NT2/D1 (cell line): ENCODE measurements around the gene RIN3.

Source experiments
- DNase-seq: peaks from one replicate; pipeline ENCODE4 v3.0.0-alpha.2; 2011; ENCODE audit warnings: low read depth, low spot score
- H3K27me3 ChIP-seq: 2 replicates; pipeline ENCODE4 v1.6.0; 2011; ENCODE audit warnings: mild to moderate bottlenecking; ENCODE audit not compliant: insufficient read length, insufficient read depth
- H3K36me3 ChIP-seq: 2 replicates; pipeline ENCODE4 v1.6.1; 2011; ENCODE audit warnings: mild to moderate bottlenecking, low read length, mixed read lengths; ENCODE audit not compliant: insufficient read depth, insufficient read length
- H3K4me1 ChIP-seq: 2 replicates; pipeline ENCODE4 v1.5.1; 2011; ENCODE audit not compliant: insufficient read depth, insufficient read length
- H3K4me3 ChIP-seq: 2 replicates; pipeline ENCODE4 v1.5.1; 2011; ENCODE audit warnings: low read depth; ENCODE audit not compliant: insufficient read length
- H3K9ac ChIP-seq: 2 replicates; pipeline ENCODE4 v1.6.0; 2011; ENCODE audit warnings: low read depth; ENCODE audit not compliant: insufficient read length
- H3K9me3 ChIP-seq: 2 replicates; pipeline ENCODE4 v1.5.1; 2011; ENCODE audit warnings: mild to moderate bottlenecking, low read length; ENCODE audit not compliant: insufficient read depth
- SUZ12 ChIP-seq: IDR thresholded peaks from 2 replicates; pipeline ENCODE4 v1.6.1; 2011; ENCODE audit not compliant: insufficient read length, insufficient read depth; ENCODE audit errors: extremely low read depth
- YY1 ChIP-seq: IDR thresholded peaks from 2 replicates; pipeline ENCODE4 v1.6.1; 2011; ENCODE audit not compliant: insufficient read length, insufficient read depth
- ZNF274 ChIP-seq: IDR thresholded peaks from 2 replicates; pipeline ENCODE4 v1.6.1; 2011; ENCODE audit warnings: mild to moderate bottlenecking, low read depth, low read length

Gene RIN3

GRCh38 chr14:92513966-92514843 lies 624 bp downstream of the RIN3 start:
- Histone ChIP-seq H3K36me3 (no peaks in the 10 kb centered on the region), H3K4me3 (peak overlapping the region; percentile 57), H3K27me3 (peaks cover 38% of the 10 kb centered on the region), H3K9ac (peak overlapping the region; percentile 77), H3K9me3 (no peaks in the 10 kb centered on the region), H3K4me1 (peaks cover 9% of the 10 kb centered on the region)
- DNase-seq = no peak
- TF ChIP-seq YY1 (no peak), SUZ12 (no peak), ZNF274 (no peak)

- H3K36me3 ChIP-seq = no peaks in the 10 kb centered on the region
- peaks cover 9% of the 10 kb centered on the region for H3K4me1 ChIP-seq
- no peak for DNase-seq
- H3K9ac ChIP-seq = peak overlapping the region; percentile 77
- TF ChIP-seq ZNF274 (no peak), YY1 (no peak), SUZ12 (no peak)
- H3K9me3 ChIP-seq = no peaks in the 10 kb centered on the region
- H3K27me3 ChIP-seq = peaks cover 38% of the 10 kb centered on the region
- peak overlapping the region; percentile 57 for H3K4me3 ChIP-seq
Measured at GRCh38 chr14:92514844-92515514, 1.4 kb downstream of the RIN3 start.

DNA sequence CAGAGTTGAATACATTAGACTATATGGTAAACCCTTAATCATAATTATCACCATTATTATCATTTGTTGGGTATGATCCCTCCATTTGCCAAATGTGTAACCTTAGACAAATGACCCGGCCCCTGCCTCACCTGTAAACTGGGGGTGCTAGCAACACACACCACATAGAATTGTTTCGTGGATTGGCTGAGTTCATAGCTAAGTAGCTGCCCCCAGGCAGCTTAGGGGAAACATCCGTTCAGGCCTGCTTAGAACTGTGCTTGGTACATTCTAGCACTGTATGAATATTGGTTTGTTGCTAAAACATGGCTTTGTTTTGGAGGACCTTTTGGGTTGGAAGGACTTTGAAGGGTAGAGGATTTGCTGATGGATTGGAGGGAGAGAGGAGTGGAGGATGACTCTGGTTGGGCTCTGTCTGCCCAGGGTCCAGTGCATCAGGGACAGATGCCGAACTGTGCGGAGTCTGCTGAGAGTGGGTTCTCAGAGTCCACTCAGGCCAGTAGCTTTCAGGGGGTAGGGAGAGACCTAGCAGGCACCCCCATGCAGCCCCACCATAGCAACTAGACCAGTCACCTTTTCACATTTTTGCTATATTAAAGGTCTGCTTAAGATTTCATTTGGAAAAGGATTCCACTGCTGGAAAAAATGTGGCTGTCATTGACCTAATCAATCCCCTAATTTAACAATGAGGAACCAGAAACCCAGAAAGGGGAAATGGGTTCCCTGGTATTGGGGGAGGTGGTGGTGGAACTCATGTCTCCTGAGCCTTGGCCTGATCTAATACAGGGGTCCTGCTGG lies 2.2 kb downstream of the RIN3 start:
- H3K4me1 ChIP-seq = peaks cover 9% of the 10 kb centered on the region
- TF ChIP-seq SUZ12 = no peak
- TF ChIP-seq ZNF274 = no peak
- no peak for TF ChIP-seq YY1
- H3K4me3 ChIP-seq = no peak overlapping the region

DNA sequence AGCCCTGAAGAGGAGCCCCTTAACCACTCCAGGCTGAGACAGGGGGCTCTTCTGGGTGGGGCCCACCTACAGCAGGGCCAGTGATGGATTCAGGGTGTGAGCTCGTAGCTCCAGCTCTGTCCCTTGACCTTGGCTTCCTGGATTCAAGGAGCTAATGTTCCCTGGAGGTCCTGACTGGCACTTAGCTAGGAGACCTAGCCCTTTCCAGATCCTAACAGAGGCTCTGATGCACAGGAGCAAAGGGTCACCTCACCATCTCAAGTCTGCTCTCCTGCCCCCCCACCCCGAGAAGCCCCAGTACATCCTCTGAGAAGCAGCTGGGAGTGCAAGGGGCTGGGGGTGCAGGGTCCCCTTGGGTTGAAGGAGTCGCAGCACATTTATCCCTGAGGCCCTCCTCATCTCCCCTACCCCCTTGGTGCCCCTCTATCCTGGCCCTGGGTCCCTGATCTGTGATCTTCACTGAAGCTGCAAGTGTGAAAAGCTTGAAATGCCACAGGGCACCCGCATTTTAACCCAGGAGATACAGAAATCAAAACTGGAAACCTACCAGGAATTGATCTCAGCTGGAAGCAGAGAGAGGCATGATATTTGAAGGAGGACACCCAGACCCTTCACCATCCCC lies 2.9 kb downstream of the RIN3 start:
- H3K4me3 ChIP-seq = no peak overlapping the region
- DNase-seq = no peak
- no peaks in the 10 kb centered on the region for H3K36me3 ChIP-seq
- H3K4me1 ChIP-seq = peaks cover 5% of the 10 kb centered on the region
- peaks cover 38% of the 10 kb centered on the region for H3K27me3 ChIP-seq
- TF ChIP-seq YY1 (no peak), SUZ12 (no peak), ZNF274 (no peak)
- no peaks in the 10 kb centered on the region for H3K9me3 ChIP-seq
- H3K9ac ChIP-seq = no peak overlapping the region

More for the DNA sequence above, 2.2 kb downstream of the RIN3 start:
- Histone ChIP-seq H3K9ac (no peak overlapping the region), H3K36me3 (no peaks in the 10 kb centered on the region), H3K9me3 (no peaks in the 10 kb centered on the region), H3K27me3 (peaks cover 38% of the 10 kb centered on the region)
- no peak for DNase-seq

GRCh38 chr14:92516966-92517506 lies 3.5 kb downstream of the RIN3 start:
- no peak for DNase-seq
- Histone ChIP-seq H3K4me1 (peaks cover 5% of the 10 kb centered on the region), H3K27me3 (peaks cover 38% of the 10 kb centered on the region), H3K9ac (no peak overlapping the region), H3K4me3 (no peak overlapping the region), H3K9me3 (no peaks in the 10 kb centered on the region), H3K36me3 (no peaks in the 10 kb centered on the region)
- no peak for TF ChIP-seq YY1
- no peak for TF ChIP-seq ZNF274
- no peak for TF ChIP-seq SUZ12

DNA sequence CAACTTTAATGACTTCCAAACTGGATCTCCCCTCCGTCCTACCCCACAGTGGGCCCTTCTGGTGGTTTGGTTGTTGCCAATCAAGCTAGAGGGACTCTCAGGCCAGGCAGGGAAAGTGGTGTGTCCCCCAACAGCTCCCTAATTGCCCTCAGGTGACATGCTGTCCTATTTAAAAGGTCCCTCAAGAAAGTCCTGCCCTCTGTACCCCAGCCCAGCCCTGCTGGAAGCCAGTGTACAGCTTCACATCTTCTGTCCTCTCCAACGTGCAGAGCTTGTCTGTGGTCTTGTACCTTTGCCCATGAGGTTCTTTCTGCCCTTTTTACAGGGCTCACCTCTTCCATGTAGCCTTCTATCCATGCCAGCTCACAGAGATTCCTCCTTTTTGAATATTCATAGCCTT lies 4.2 kb downstream of the RIN3 start:
- no peaks in the 10 kb centered on the region for H3K9me3 ChIP-seq
- H3K27me3 ChIP-seq = peaks cover 36% of the 10 kb centered on the region
- H3K4me3 ChIP-seq = no peak overlapping the region
- no peak overlapping the region for H3K9ac ChIP-seq
- TF ChIP-seq SUZ12 (no peak), ZNF274 (no peak), YY1 (no peak)
- peaks cover 4% of the 10 kb centered on the region for H3K4me1 ChIP-seq
- no peak for DNase-seq
- no peaks in the 10 kb centered on the region for H3K36me3 ChIP-seq
